OCI-LY7 (cell line): Measurements from ENCODE around the gene SLC35F4.

ENCODE experiments used
- CTCF ChIP-seq: fragments of 200-600 bp; sonication (generic); conservative IDR thresholded peaks from 2 replicates; pipeline ENCODE4 v1.5.1; 2014; ENCODE audit warnings: mild to moderate bottlenecking, antibody characterized with exemption, low read length, moderate library complexity, mixed read lengths
- EZH2phosphoT487 ChIP-seq: fragments of 200-600 bp; sonication (generic); IDR thresholded peaks from 2 replicates; pipeline ENCODE4 v1.6.1; 2018; ENCODE audit warnings: low read depth, borderline replicate concordance, mild to moderate bottlenecking, mixed run types, antibody characterized with exemption, low read length, moderate library complexity, mixed read lengths

- no peak for TF ChIP-seq CTCF
- TF ChIP-seq EZH2phosphoT487: no peak
Observed at GRCh38 chr14:57811998-57812546, 53.8 kb downstream of the SLC35F4 start.
